Trophoblast cell (in vitro differentiated cells and primary cell): Measurements from ENCODE around the gene RAB3B.
"Not testable (repeated sequence)": the region's sequence is repeated elsewhere in the genome, so short reads cannot be mapped to it uniquely, and the experiment has no call there.

Experiments used
- DNase-seq, 2 donors: peaks; one replicate each; pipeline ENCODE4 v3.0.0-alpha.2; 2016
- H2AFZ ChIP-seq: 2 replicates; pipeline ENCODE4 v1.6.1; 2013; ENCODE audit warnings: low read length, moderate library complexity, mild to moderate bottlenecking; ENCODE audit not compliant: insufficient read depth, poor library complexity
- H2AK5ac ChIP-seq: 2 replicates; pipeline ENCODE4 v1.6.1; 2013; ENCODE audit warnings: mild to moderate bottlenecking, low read length
- H2BK120ac ChIP-seq: 2 replicates; pipeline ENCODE4 v1.6.1; 2013; ENCODE audit warnings: low read length, mild to moderate bottlenecking, moderate library complexity; ENCODE audit not compliant: insufficient read depth, poor library complexity
- H2BK12ac ChIP-seq: 2 replicates; pipeline ENCODE4 v1.6.1; 2013; ENCODE audit warnings: mild to moderate bottlenecking, low read length, moderate library complexity
- H2BK5ac ChIP-seq: 2 replicates; pipeline ENCODE4 v1.6.1; 2013; ENCODE audit warnings: low read length, low read depth, moderate library complexity, mild to moderate bottlenecking; ENCODE audit not compliant: poor library complexity
- H3K14ac ChIP-seq: 2 replicates; pipeline ENCODE4 v1.6.1; 2013; ENCODE audit warnings: mild to moderate bottlenecking, low read length
- H3K18ac ChIP-seq: 2 replicates; pipeline ENCODE4 v1.6.1; 2013; ENCODE audit warnings: mild to moderate bottlenecking, low read length
- H3K23ac ChIP-seq: 2 replicates; pipeline ENCODE4 v1.6.1; 2013; ENCODE audit warnings: low read length
- H3K27ac ChIP-seq: 2 replicates; pipeline ENCODE4 v1.5.1; 2013; ENCODE audit warnings: low read depth, mild to moderate bottlenecking, inconsistent platforms, low read length, moderate library complexity
- H3K27me3 ChIP-seq: 2 replicates; pipeline ENCODE4 v1.6.1; 2013; ENCODE audit warnings: inconsistent platforms, mild to moderate bottlenecking, low read length, moderate library complexity; ENCODE audit not compliant: insufficient read depth
- H3K36me3 ChIP-seq, 2 experiments: 1 replicate in 1 of 2; 2 replicates in 1 of 2; pipeline ENCODE4 v1.6.1; 2013; ENCODE audit warnings: low read length in 2 of 2, mild to moderate bottlenecking in 2 of 2, moderate library complexity in 1 of 2; ENCODE audit not compliant: insufficient read depth in 2 of 2, control insufficient read depth in 1 of 2
- H3K4ac ChIP-seq: 2 replicates; pipeline ENCODE4 v1.6.1; 2013; ENCODE audit warnings: low read depth, mild to moderate bottlenecking, low read length, moderate library complexity
- H3K4me1 ChIP-seq, 2 experiments: 1 replicate in 1 of 2; 2 replicates in 1 of 2; pipeline ENCODE4 v1.6.1; 2013; ENCODE audit warnings: low read length in 2 of 2, mild to moderate bottlenecking in 2 of 2, moderate library complexity in 1 of 2; ENCODE audit not compliant: insufficient read depth in 2 of 2, control insufficient read depth in 1 of 2
- H3K4me2 ChIP-seq: 2 replicates; pipeline ENCODE4 v1.6.1; 2013; ENCODE audit warnings: inconsistent platforms, mild to moderate bottlenecking, low read length, moderate library complexity
- H3K4me3 ChIP-seq: 2 replicates; pipeline ENCODE4 v1.5.1; 2013; ENCODE audit warnings: mild to moderate bottlenecking, low read depth, low read length, inconsistent platforms
- H3K79me1 ChIP-seq: one replicate; pipeline ENCODE4 v1.6.1; 2013; ENCODE audit warnings: low read length
- H3K79me2 ChIP-seq: 2 replicates; pipeline ENCODE4 v1.6.1; 2013; ENCODE audit warnings: low read length, mild to moderate bottlenecking; ENCODE audit not compliant: control insufficient read depth, insufficient read depth, poor library complexity
- H3K9ac ChIP-seq: 2 replicates; pipeline ENCODE4 v1.6.1; 2013; ENCODE audit warnings: mild to moderate bottlenecking, low read length
- H3K9me3 ChIP-seq: 2 replicates; pipeline ENCODE4 v1.6.1; 2013; ENCODE audit warnings: low read depth, mild to moderate bottlenecking, control low read depth, inconsistent platforms, low read length; ENCODE audit not compliant: insufficient read depth
- H4K12ac ChIP-seq: 2 replicates; pipeline ENCODE4 v1.6.1; 2013; ENCODE audit warnings: low read depth, mild to moderate bottlenecking, low read length, moderate library complexity
- H4K8ac ChIP-seq: 2 replicates; pipeline ENCODE4 v1.6.1; 2013; ENCODE audit warnings: low read depth, mild to moderate bottlenecking, low read length, moderate library complexity
- H4K91ac ChIP-seq: one replicate; pipeline ENCODE4 v1.6.1; 2013; ENCODE audit warnings: low read depth, mild to moderate bottlenecking, low read length, moderate library complexity
- WGBS: extraction: QIAGEN DNeasy Blood & Tissue Kit; methylation state at CpG from one replicate; pipeline ENCODE4 v1.1.7; 2013; ENCODE audit warnings: missing lambda C conversion rate; ENCODE audit not compliant: insufficient read length, insufficient coverage; ENCODE audit errors: extremely low coverage; 5-methylcytosine and 5-hydroxymethylcytosine counted together

Gene RAB3B

DNA sequence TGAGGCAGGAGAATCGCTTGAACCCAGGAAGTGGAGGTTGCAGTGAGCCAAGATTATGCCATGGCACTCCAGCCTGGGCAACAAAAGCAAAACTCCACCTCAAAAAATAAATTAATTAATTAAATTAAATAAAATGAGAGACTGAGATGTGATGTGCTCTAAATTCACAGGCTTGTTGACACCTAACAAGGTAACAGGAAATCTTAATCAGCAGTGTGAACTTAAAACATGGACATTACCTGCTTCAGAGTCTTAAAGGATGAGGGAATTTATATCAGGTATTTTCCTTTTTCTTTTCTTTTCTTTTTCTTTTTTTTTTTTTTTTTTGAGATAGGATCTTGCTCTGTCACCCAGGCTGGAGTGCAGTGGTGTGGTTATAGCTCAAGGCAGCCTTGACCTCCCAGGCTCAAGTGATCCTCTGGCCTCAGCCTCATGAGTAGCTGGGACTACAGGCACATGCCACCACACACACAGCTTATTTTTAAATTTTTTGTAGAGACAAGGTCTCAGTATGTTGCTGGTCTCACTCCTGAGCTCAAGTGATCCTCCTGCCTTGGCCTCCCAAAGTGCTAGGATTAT, 23.2 kb downstream of the RAB3B start:
- H3K27ac ChIP-seq, H2BK120ac ChIP-seq, H2AK5ac ChIP-seq, H3K4me3 ChIP-seq, H3K79me2 ChIP-seq, H3K14ac ChIP-seq, H4K8ac ChIP-seq, H3K4me1 ChIP-seq, H3K27me3 ChIP-seq, H2BK12ac ChIP-seq, H3K36me3 ChIP-seq, H4K91ac ChIP-seq, H3K18ac ChIP-seq, DNase-seq, H3K9ac ChIP-seq, H3K4me2 ChIP-seq, H2AFZ ChIP-seq, H3K79me1 ChIP-seq, H3K4ac ChIP-seq, H4K12ac ChIP-seq, H3K23ac ChIP-seq, H3K9me3 ChIP-seq, H2BK5ac ChIP-seq: not testable (repeated sequence)
- WGBS, result no CpG with 5 or more reads among the region's 1 CpG

DNA sequence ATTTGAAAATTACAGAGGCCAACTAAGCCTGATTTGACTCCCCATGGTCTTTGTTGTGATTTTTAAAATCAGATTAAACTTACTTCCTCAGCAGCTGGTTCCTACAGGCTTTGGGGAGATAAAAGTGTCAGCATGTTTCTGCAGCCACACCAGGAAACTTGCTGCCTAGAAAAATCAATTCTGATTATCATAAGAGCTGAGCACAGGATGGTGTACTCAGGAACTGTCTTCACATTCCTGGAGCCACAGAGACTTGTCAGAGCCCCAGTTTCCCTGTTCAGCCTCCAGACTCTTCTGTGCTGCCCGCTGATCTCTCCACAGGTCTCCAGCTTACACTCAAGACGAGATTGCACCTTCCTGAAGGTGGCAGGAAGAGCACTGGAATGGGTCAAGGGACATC, 23.9 kb downstream of the RAB3B start:
- Histone ChIP-seq H3K9me3 (no peaks in the 10 kb centered on the region), H4K8ac (no peak overlapping the region), H3K14ac (no peak overlapping the region), H3K18ac (no peak overlapping the region), H3K9ac (no peak overlapping the region), H3K4me3 (no peak overlapping the region), H3K27me3 (no peaks in the 10 kb centered on the region), H3K27ac (no peak overlapping the region), H3K4me1 (no peaks in the 10 kb centered on the region), H4K12ac (no peak overlapping the region), H3K23ac (no peak overlapping the region), H4K91ac (no peak overlapping the region), H2AK5ac (no peak overlapping the region), H3K4me2 (no peak overlapping the region), H2AFZ (no peak overlapping the region), H2BK12ac (no peak overlapping the region), H3K79me2 (no peaks in the 10 kb centered on the region), H3K36me3 (no peaks in the 10 kb centered on the region), H2BK120ac (no peak overlapping the region), H3K79me1 (no peaks in the 10 kb centered on the region), H3K4ac (no peak overlapping the region), H2BK5ac (no peak overlapping the region)
- no CpG with 5 or more reads among the region's 2 CpGs for WGBS
- no peak for DNase-seq

DNA sequence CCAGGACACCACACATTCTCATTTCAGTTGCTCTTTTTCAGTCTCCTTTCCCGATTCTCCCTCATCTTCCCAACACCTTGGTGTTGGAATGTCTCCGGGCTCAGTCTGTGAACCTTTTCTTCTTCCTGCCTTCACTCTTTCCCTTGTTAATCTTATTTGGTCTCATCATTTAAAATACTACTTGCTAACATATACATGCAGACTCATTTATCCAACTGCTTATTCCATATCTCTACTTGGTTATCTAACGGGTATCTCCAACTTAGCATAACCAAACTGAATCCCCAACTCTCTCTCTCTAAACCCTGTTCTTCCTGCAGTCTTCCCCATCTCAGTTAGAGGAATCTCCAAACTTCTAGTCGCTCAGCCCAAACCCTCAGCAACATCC, 26.2 kb downstream of the RAB3B start:
- no peak overlapping the region for H2BK12ac ChIP-seq
- no peak overlapping the region for H2AFZ ChIP-seq
- no peak overlapping the region for H3K27ac ChIP-seq
- H4K8ac ChIP-seq, result no peak overlapping the region
- no peaks in the 10 kb centered on the region for H3K79me1 ChIP-seq
- H2BK5ac ChIP-seq, result no peak overlapping the region
- no peak overlapping the region for H2AK5ac ChIP-seq
- H3K4me3 ChIP-seq, result no peak overlapping the region
- no peaks in the 10 kb centered on the region for H3K9me3 ChIP-seq
- H3K18ac ChIP-seq, result no peak overlapping the region
- no peak overlapping the region for H3K4ac ChIP-seq
- H4K91ac ChIP-seq, result no peak overlapping the region
- no peak overlapping the region for H3K4me2 ChIP-seq
- no peaks in the 10 kb centered on the region for H3K79me2 ChIP-seq
- no peaks in the 10 kb centered on the region for H3K27me3 ChIP-seq
- no peaks in the 10 kb centered on the region for H3K36me3 ChIP-seq
- no CpG with 5 or more reads among the region's 4 CpGs for WGBS
- H3K23ac ChIP-seq, result no peak overlapping the region
- no peaks in the 10 kb centered on the region for H3K4me1 ChIP-seq
- no peak overlapping the region for H3K9ac ChIP-seq
- H2BK120ac ChIP-seq, result no peak overlapping the region
- no peak overlapping the region for H4K12ac ChIP-seq
- DNase-seq, result no peak
- H3K14ac ChIP-seq, result no peak overlapping the region

- Histone ChIP-seq H3K9me3 (no peaks in the 10 kb centered on the region), H3K4me2 (no peak overlapping the region), H3K4me1 (no peaks in the 10 kb centered on the region), H3K27me3 (no peaks in the 10 kb centered on the region), H2BK120ac (no peak overlapping the region), H3K36me3 (no peaks in the 10 kb centered on the region), H3K9ac (no peak overlapping the region), H4K91ac (no peak overlapping the region), H4K8ac (no peak overlapping the region), H3K4me3 (no peak overlapping the region), H3K79me1 (no peaks in the 10 kb centered on the region), H2BK5ac (no peak overlapping the region), H3K23ac (no peak overlapping the region), H2BK12ac (no peak overlapping the region), H3K18ac (no peak overlapping the region), H3K4ac (no peak overlapping the region), H3K27ac (no peak overlapping the region), H3K79me2 (no peaks in the 10 kb centered on the region), H2AFZ (no peak overlapping the region), H3K14ac (no peak overlapping the region), H4K12ac (no peak overlapping the region), H2AK5ac (no peak overlapping the region)
- WGBS, result 100% methylated on average over 1 of the region's 4 CpGs
- no peak for DNase-seq
Measured at GRCh38 chr1:51963592-51964308, 26.8 kb downstream of the RAB3B start.
